ENCODE data around the gene MRPS27.

MRPS27 gene

GRCh38 chr5:72355706-72356299, 35.8 kb upstream of the MRPS27 start:
- no peak overlapping the region for H3K23ac ChIP-seq (ENCODE audit: low read length)
- DNase-seq = peak; percentile 74

DNA sequence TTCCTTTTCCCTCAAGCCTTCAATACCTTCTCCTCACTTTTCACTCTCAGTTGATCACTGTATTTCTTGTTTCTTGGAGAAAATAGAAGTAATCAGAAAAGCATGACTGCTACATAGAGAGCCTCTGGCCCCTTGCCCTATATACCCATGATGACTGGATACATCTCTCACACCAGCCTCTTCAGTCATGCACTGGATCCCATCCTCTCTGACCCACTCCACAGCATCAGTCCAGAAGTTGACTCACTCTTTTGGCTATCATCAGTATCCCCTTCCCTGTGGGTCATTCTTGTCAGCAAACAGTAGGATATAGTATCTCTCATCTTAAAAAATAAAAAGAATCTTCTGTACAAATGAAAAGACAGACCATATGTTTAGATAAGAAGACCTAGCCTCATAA, 33.0 kb upstream of the MRPS27 start:
- no peak overlapping the region for H3K4me3 ChIP-seq (ENCODE audit: low read length)
- no peak overlapping the region for H2BK120ac ChIP-seq (ENCODE audit: low read depth, low read length)
- H3K27ac ChIP-seq (ENCODE audit: low read depth, low read length) = no peak overlapping the region
- no peak overlapping the region for H4K8ac ChIP-seq (ENCODE audit: low read depth, low read length)
- H4K5ac ChIP-seq (ENCODE audit: low read length) = no peak overlapping the region
- H3K9ac ChIP-seq (ENCODE audit: low read length) = no peak overlapping the region
- no peaks in the 10 kb centered on the region for H3K79me2 ChIP-seq (ENCODE audit: control insufficient read depth, insufficient read depth, low read length)
- no peak overlapping the region for H3K4me2 ChIP-seq (ENCODE audit: low read length)
- no peak overlapping the region for H3K4ac ChIP-seq (ENCODE audit: low read depth, low read length)
- no peaks in the 10 kb centered on the region for H3K27me3 ChIP-seq (ENCODE audit: insufficient read depth, low read length, poor library complexity)
- no peak overlapping the region for H2AK5ac ChIP-seq (ENCODE audit: low read length)
- H3K56ac ChIP-seq (ENCODE audit: low read length) = no peak overlapping the region
- no peaks in the 10 kb centered on the region for H3K4me1 ChIP-seq (ENCODE audit: control insufficient read depth, low read depth, low read length)
- no peak overlapping the region for H2BK15ac ChIP-seq (replicated peaks; ENCODE audit: low read depth)
- no peak for DNase-seq
- H3K79me1 ChIP-seq (ENCODE audit: low read length) = no peaks in the 10 kb centered on the region
- H3K36me3 ChIP-seq (ENCODE audit: control insufficient read depth, insufficient read depth, low read length) = no peaks in the 10 kb centered on the region
- no peak overlapping the region for H3K23ac ChIP-seq (ENCODE audit: low read length)
- no peak overlapping the region for H2BK5ac ChIP-seq (ENCODE audit: low read length)
- H3K18ac ChIP-seq (ENCODE audit: low read length) = no peak overlapping the region

More at GRCh38 chr5:72355706-72356299, 35.8 kb upstream of the MRPS27 start:
- no CpG with 5 or more reads among the region's 5 CpGs for WGBS (ENCODE audit: extremely low coverage, insufficient coverage, low lambda C conversion rate)
- Histone ChIP-seq H3K4ac (ENCODE audit: low read depth, low read length) (no peak overlapping the region), H3K4me3 (ENCODE audit: low read length) (no peak overlapping the region), H3K27ac (ENCODE audit: low read depth, low read length) (no peak overlapping the region), H3K9ac (ENCODE audit: low read length) (no peak overlapping the region), H4K5ac (ENCODE audit: low read length) (no peak overlapping the region), H3K27me3 (ENCODE audit: insufficient read depth, low read length, poor library complexity) (no peaks in the 10 kb centered on the region), H2BK15ac (replicated peaks; ENCODE audit: low read depth) (no peak overlapping the region), H4K8ac (ENCODE audit: low read depth, low read length) (no peak overlapping the region), H3K36me3 (ENCODE audit: control insufficient read depth, insufficient read depth, low read length) (no peaks in the 10 kb centered on the region), H3K79me1 (ENCODE audit: low read length) (no peaks in the 10 kb centered on the region), H3K18ac (ENCODE audit: low read length) (no peak overlapping the region), H3K79me2 (ENCODE audit: control insufficient read depth, insufficient read depth, low read length) (no peaks in the 10 kb centered on the region), H2BK120ac (ENCODE audit: low read depth, low read length) (no peak overlapping the region), H3K56ac (ENCODE audit: low read length) (no peak overlapping the region), H2BK5ac (ENCODE audit: low read length) (no peak overlapping the region), H3K4me1 (ENCODE audit: control insufficient read depth, low read depth, low read length) (no peaks in the 10 kb centered on the region), H3K4me2 (ENCODE audit: low read length) (no peak overlapping the region), H2AK5ac (ENCODE audit: low read length) (no peak overlapping the region)

DNA sequence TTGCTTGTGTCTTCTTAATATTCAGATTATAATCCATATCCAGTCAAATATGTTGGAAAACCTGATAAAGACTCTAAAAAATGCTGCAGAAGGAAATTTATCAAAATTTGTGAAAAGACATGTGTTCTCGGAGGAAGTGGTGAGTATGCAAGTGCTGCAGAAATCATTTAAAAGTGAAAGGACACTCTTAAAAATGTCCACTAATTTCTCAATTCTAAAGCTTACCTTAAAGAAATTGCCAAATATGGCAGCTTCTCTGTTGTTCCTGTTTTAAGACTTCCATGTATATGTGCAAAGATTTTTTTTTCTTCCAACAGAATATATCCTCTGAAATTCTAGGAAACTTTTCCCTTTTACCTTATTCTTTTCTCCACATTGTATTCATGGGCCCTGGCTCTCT, 32.6 kb upstream of the MRPS27 start:
- Histone ChIP-seq H3K4me3 (ENCODE audit: low read length) (no peak overlapping the region), H3K23ac (ENCODE audit: low read length) (no peak overlapping the region), H3K79me2 (ENCODE audit: control insufficient read depth, insufficient read depth, low read length) (no peaks in the 10 kb centered on the region), H2AK5ac (ENCODE audit: low read length) (no peak overlapping the region), H3K27me3 (ENCODE audit: insufficient read depth, low read length, poor library complexity) (no peaks in the 10 kb centered on the region), H4K5ac (ENCODE audit: low read length) (no peak overlapping the region), H3K27ac (ENCODE audit: low read depth, low read length) (no peak overlapping the region), H3K4me1 (ENCODE audit: control insufficient read depth, low read depth, low read length) (no peaks in the 10 kb centered on the region), H3K36me3 (ENCODE audit: control insufficient read depth, insufficient read depth, low read length) (no peaks in the 10 kb centered on the region), H2BK15ac (replicated peaks; ENCODE audit: low read depth) (no peak overlapping the region), H4K8ac (ENCODE audit: low read depth, low read length) (no peak overlapping the region), H3K4ac (ENCODE audit: low read depth, low read length) (no peak overlapping the region), H3K56ac (ENCODE audit: low read length) (no peak overlapping the region), H3K4me2 (ENCODE audit: low read length) (no peak overlapping the region), H3K18ac (ENCODE audit: low read length) (no peak overlapping the region), H3K9ac (ENCODE audit: low read length) (no peak overlapping the region), H3K79me1 (ENCODE audit: low read length) (no peaks in the 10 kb centered on the region), H2BK5ac (ENCODE audit: low read length) (no peak overlapping the region), H2BK120ac (ENCODE audit: low read depth, low read length) (no peak overlapping the region)
- WGBS (ENCODE audit: extremely low coverage, insufficient coverage, low lambda C conversion rate) = no CpG with 5 or more reads among the region's 1 CpG
- no peak for DNase-seq

GRCh38 chr5:72351376-72351775, 31.3 kb upstream of the MRPS27 start:
- H3K27me3 ChIP-seq (ENCODE audit: insufficient read depth, low read length, poor library complexity) = no peaks in the 10 kb centered on the region
- H3K79me1 ChIP-seq (ENCODE audit: low read length) = no peaks in the 10 kb centered on the region
- DNase-seq = no peak
- H2AK5ac ChIP-seq (ENCODE audit: low read length) = no peak overlapping the region
- H2BK5ac ChIP-seq (ENCODE audit: low read length) = no peak overlapping the region
- H4K8ac ChIP-seq (ENCODE audit: low read depth, low read length) = no peak overlapping the region
- no peak overlapping the region for H3K9ac ChIP-seq (ENCODE audit: low read length)
- H3K56ac ChIP-seq (ENCODE audit: low read length) = no peak overlapping the region
- no peaks in the 10 kb centered on the region for H3K36me3 ChIP-seq (ENCODE audit: control insufficient read depth, insufficient read depth, low read length)
- no peak overlapping the region for H2BK15ac ChIP-seq (replicated peaks; ENCODE audit: low read depth)
- H3K4me1 ChIP-seq (ENCODE audit: control insufficient read depth, low read depth, low read length) = no peaks in the 10 kb centered on the region
- no peak overlapping the region for H3K4ac ChIP-seq (ENCODE audit: low read depth, low read length)
- no peak overlapping the region for H3K27ac ChIP-seq (ENCODE audit: low read depth, low read length)
- H3K4me2 ChIP-seq (ENCODE audit: low read length) = no peak overlapping the region
- no peak overlapping the region for H4K5ac ChIP-seq (ENCODE audit: low read length)
- no peak overlapping the region for H2BK120ac ChIP-seq (ENCODE audit: low read depth, low read length)
- no CpG with 5 or more reads among the region's 2 CpGs for WGBS (ENCODE audit: extremely low coverage, insufficient coverage, low lambda C conversion rate)
- no peaks in the 10 kb centered on the region for H3K79me2 ChIP-seq (ENCODE audit: control insufficient read depth, insufficient read depth, low read length)
- H3K18ac ChIP-seq (ENCODE audit: low read length) = no peak overlapping the region
- no peak overlapping the region for H3K23ac ChIP-seq (ENCODE audit: low read length)
- no peak overlapping the region for H3K4me3 ChIP-seq (ENCODE audit: low read length)

- Histone ChIP-seq H2BK5ac (ENCODE audit: low read length) (no peak overlapping the region), H2BK120ac (ENCODE audit: low read depth, low read length) (no peak overlapping the region), H3K36me3 (ENCODE audit: control insufficient read depth, insufficient read depth, low read length) (no peaks in the 10 kb centered on the region), H3K4me2 (ENCODE audit: low read length) (no peak overlapping the region), H3K9ac (ENCODE audit: low read length) (no peak overlapping the region), H3K27ac (ENCODE audit: low read depth, low read length) (no peak overlapping the region), H3K27me3 (ENCODE audit: insufficient read depth, low read length, poor library complexity) (no peaks in the 10 kb centered on the region), H3K23ac (ENCODE audit: low read length) (no peak overlapping the region), H3K4me3 (ENCODE audit: low read length) (no peak overlapping the region), H2AK5ac (ENCODE audit: low read length) (no peak overlapping the region), H2BK15ac (replicated peaks; ENCODE audit: low read depth) (no peak overlapping the region), H4K5ac (ENCODE audit: low read length) (no peak overlapping the region), H3K4me1 (ENCODE audit: control insufficient read depth, low read depth, low read length) (no peaks in the 10 kb centered on the region), H3K56ac (ENCODE audit: low read length) (no peak overlapping the region), H3K79me2 (ENCODE audit: control insufficient read depth, insufficient read depth, low read length) (no peaks in the 10 kb centered on the region), H3K18ac (ENCODE audit: low read length) (no peak overlapping the region), H3K4ac (ENCODE audit: low read depth, low read length) (no peak overlapping the region), H3K79me1 (ENCODE audit: low read length) (no peaks in the 10 kb centered on the region), H4K8ac (ENCODE audit: low read depth, low read length) (no peak overlapping the region)
- WGBS (ENCODE audit: extremely low coverage, insufficient coverage, low lambda C conversion rate) = no CpG with 5 or more reads among the region's 4 CpGs
- DNase-seq = no peak
These were observed 27.8 kb upstream of the MRPS27 start for GRCh38 chr5:72347801-72348308.

- no peak overlapping the region for H2BK120ac ChIP-seq (ENCODE audit: low read depth, low read length)
- no peak overlapping the region for H2BK15ac ChIP-seq (replicated peaks; ENCODE audit: low read depth)
- no peak overlapping the region for H2BK5ac ChIP-seq (ENCODE audit: low read length)
- no peaks in the 10 kb centered on the region for H3K79me2 ChIP-seq (ENCODE audit: control insufficient read depth, insufficient read depth, low read length)
- no peak overlapping the region for H3K9ac ChIP-seq (ENCODE audit: low read length)
- H3K23ac ChIP-seq (ENCODE audit: low read length) = no peak overlapping the region
- H4K5ac ChIP-seq (ENCODE audit: low read length) = no peak overlapping the region
- H3K79me1 ChIP-seq (ENCODE audit: low read length) = no peaks in the 10 kb centered on the region
- no peak overlapping the region for H3K4me3 ChIP-seq (ENCODE audit: low read length)
- no peaks in the 10 kb centered on the region for H3K27me3 ChIP-seq (ENCODE audit: insufficient read depth, low read length, poor library complexity)
- H4K8ac ChIP-seq (ENCODE audit: low read depth, low read length) = no peak overlapping the region
- H3K4me2 ChIP-seq (ENCODE audit: low read length) = no peak overlapping the region
- no peak overlapping the region for H3K18ac ChIP-seq (ENCODE audit: low read length)
- no peak overlapping the region for H3K27ac ChIP-seq (ENCODE audit: low read depth, low read length)
- no CpG with 5 or more reads among the region's 2 CpGs for WGBS (ENCODE audit: extremely low coverage, insufficient coverage, low lambda C conversion rate)
- no peak overlapping the region for H3K4ac ChIP-seq (ENCODE audit: low read depth, low read length)
- H3K4me1 ChIP-seq (ENCODE audit: control insufficient read depth, low read depth, low read length) = no peaks in the 10 kb centered on the region
- H3K36me3 ChIP-seq (ENCODE audit: control insufficient read depth, insufficient read depth, low read length) = no peaks in the 10 kb centered on the region
- no peak for DNase-seq
- no peak overlapping the region for H3K56ac ChIP-seq (ENCODE audit: low read length)
- H2AK5ac ChIP-seq (ENCODE audit: low read length) = no peak overlapping the region
These were observed 26.4 kb upstream of the MRPS27 start for GRCh38 chr5:72346398-72346797.
